GM19395 (cell line): ENCODE measurements around the gene AKAP7.
"Not testable (repeated sequence)": the region's sequence is repeated elsewhere in the genome, so short reads cannot be mapped to it uniquely, and the experiment has no call there.

Experiments
- ATAC-seq: cut with Tn5 transposase; IDR thresholded peaks from one replicate; pipeline ENCODE4 v1.9.1; 2021; ENCODE audit warnings: mild to moderate bottlenecking, moderate library complexity; ENCODE audit not compliant: unreplicated experiment

AKAP7 gene

DNA sequence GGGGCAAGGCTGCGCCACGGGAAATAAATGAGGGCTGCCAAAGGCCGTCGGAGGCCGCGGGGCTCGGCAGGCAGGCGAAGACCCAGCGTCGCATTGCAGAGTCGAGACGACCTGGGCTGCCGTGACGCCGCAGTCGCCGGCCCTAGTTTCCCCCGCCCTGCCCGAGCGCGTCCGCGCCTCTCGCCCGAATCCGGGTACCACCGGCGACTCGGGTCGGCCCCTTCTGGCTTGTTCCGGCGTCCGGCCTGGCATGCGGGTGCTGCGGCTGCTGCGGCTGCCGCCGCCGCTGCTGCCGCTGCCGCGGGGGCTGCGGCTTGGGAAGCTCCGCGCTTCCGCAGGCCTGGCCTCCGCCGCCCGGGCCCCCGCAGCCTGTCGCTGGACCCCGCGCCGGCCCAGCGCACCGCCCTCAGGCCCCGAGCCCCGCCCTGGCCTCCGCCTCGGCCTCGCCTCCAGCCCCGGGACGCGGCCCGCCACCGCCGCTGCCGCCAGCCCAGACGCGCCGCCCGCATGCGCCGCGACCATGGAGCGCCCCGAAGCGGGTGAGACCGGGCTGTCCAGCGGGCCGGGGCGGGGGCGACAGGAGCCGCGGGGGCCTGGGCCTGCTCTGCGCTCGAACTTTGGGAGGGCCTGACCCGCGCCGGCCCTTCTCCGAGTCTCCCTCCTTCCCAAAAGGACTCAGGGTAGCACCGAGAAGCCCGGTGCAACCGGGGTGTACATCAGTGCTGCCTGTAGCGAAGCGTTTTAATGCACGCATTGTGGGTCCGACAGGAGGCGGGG is at the start of gene AKAP7:
AKAP7 (plus strand) TSS at position 224 of the 777 bp plus-strand sequence; CDS start at position 521, 297 bp downstream.
- peak; percentile 85 for ATAC-seq

DNA sequence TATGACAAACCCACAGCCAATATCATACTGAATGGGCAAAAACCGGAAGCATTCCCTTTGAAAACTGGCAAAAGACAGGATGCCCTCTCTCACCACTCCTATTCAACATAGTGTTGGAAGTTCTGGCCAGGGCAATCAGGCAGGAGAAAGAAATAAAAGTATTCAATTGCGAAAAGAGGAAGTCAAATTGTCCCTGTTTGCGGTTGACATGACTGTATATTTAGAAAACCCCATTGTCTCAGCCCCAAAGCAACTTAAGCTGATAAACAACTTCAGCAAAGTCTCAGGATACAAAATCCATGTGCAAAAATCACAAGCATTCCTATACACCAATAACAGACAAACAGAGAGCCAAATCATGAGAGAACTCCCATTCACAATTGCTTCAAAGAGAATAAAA is 44.9 kb upstream of the AKAP7 start:
- ATAC-seq = not testable (repeated sequence)

DNA sequence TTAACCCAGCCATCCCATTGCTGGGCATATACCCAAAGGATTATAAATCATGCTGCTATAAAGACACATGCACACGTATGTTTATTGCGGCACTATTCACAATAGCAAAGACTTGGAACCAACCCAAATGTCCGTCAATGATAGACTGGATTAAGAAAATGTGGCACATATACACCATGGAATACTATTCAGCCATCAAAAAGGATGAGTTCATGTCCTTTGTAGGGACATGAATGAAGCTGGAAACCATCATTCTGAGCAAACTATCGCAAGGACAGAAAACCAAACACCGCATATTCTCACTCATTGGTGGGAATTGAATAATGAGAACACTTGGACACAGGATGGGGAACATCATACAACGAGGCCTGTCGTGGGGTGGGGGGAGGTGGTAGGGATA is 43.3 kb upstream of the AKAP7 start:
- not testable (repeated sequence) for ATAC-seq

- no peak for ATAC-seq
These were observed 41.9 kb upstream of the AKAP7 start for GRCh38 chr6:131093334-131093733.

- ATAC-seq = no peak
These were observed 38.5 kb upstream of the AKAP7 start for GRCh38 chr6:131096786-131097185.

GRCh38 chr6:131101911-131102680 is 33.2 kb upstream of the AKAP7 start:
- ATAC-seq = no peak

- ATAC-seq = no peak
These were observed 32.0 kb upstream of the AKAP7 start for GRCh38 chr6:131103296-131103695.

DNA sequence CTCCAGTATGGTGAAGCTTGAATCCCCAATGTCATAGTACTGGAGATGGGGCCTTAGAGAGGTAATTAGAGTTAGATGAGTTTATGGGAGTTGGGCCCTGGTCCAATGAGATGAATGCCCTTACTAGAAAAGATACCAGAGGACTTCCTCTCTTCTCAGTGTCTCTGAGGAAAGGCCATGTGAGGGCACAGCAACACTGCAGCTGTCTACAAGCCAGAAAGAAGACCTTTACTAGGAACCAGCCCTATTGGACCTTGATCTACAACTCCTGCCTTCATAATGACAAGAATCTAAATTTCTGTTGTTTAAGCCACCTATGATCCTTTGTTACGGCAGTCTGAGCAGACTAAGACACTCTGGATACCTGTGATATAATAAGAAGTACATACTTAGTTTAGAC is 31.4 kb upstream of the AKAP7 start:
- ATAC-seq = no peak

- no peak for ATAC-seq
These were observed 28.1 kb upstream of the AKAP7 start for GRCh38 chr6:131107151-131107550.

DNA sequence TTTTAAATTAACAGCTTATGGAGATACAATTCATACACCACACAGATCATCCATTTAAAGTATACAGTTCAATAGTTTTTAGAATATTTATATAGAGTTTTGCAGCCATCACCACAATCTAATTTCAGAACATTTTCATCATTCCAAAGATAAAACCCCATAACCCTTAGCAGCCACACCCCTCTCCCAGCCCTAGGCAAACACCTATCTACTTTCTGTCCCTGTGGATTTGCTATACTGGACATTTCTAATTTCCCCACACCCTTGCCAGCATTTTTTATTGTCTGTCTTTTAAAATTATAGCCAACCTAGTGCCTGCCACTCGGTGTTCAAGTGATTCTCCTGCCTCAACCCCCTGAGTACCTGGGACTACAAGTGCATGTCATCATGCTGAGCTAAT is 23.0 kb upstream of the AKAP7 start:
- no peak for ATAC-seq

GRCh38 chr6:131115651-131116050 is 19.6 kb upstream of the AKAP7 start:
- no peak for ATAC-seq

DNA sequence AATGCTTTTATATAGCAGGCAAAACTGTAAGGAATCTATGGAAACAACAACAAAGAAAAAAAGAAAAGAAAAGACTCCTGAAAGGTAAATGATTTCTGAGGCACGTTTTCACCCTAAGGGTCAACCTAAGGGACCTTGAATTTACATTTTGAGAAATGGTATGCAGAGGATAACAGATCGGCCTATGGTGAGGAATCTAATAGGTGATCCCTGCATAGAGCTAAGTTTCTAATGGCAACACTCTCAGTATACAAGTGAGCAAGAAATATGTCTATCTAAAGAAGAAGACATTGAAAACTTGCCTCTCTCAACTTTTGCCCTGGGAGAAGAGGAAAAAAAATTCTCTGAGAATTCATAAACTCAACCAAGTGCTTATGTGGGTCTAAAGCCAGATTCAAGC is 18.9 kb upstream of the AKAP7 start:
- peak; percentile 14 for ATAC-seq

- ATAC-seq = peak; percentile 62
These were observed 18.4 kb upstream of the AKAP7 start for GRCh38 chr6:131116755-131117360.

DNA sequence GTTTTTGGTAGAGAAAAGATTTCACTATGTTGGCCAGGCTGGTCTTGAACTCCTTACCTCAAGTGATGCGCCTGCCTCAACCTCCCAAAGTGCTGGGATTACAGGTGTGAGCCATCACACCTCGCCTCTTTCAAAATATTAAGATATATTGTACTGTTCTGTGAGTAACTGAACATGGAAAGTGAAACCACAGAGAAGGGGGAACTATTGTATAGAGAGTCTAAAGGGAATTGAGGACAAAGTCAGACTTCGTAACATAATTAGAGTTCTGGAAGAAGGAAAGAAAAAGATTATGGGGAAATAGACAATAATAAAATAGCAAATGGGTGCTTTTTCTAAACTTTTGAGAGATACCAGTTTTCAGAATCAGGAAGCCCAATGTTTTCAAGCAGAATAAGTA is 17.4 kb upstream of the AKAP7 start:
- no peak for ATAC-seq

GRCh38 chr6:131122007-131122406 is 13.3 kb upstream of the AKAP7 start:
- no peak for ATAC-seq

GRCh38 chr6:131122516-131122915 is 12.8 kb upstream of the AKAP7 start:
- no peak for ATAC-seq

- no peak for ATAC-seq
These were observed 10.8 kb upstream of the AKAP7 start for GRCh38 chr6:131124336-131125071.

DNA sequence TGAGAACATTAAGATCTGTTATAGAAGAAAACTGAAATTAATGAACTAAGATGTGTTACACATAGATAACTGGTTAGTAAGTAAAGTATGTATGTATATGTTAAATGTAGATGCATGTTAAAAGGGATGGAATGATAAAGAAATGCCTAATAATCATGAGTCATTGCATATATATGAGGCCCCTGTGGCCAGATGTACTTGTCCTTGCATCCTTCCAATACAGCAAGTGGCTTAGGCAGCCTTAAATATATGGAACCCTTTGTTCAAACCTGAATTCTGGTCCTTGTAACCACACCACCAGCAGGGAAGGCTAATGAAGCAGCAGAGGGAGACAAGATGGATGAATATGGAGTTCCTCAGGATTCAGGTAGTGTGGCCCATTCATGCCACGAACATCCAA is 9.8 kb upstream of the AKAP7 start:
- no peak for ATAC-seq

DNA sequence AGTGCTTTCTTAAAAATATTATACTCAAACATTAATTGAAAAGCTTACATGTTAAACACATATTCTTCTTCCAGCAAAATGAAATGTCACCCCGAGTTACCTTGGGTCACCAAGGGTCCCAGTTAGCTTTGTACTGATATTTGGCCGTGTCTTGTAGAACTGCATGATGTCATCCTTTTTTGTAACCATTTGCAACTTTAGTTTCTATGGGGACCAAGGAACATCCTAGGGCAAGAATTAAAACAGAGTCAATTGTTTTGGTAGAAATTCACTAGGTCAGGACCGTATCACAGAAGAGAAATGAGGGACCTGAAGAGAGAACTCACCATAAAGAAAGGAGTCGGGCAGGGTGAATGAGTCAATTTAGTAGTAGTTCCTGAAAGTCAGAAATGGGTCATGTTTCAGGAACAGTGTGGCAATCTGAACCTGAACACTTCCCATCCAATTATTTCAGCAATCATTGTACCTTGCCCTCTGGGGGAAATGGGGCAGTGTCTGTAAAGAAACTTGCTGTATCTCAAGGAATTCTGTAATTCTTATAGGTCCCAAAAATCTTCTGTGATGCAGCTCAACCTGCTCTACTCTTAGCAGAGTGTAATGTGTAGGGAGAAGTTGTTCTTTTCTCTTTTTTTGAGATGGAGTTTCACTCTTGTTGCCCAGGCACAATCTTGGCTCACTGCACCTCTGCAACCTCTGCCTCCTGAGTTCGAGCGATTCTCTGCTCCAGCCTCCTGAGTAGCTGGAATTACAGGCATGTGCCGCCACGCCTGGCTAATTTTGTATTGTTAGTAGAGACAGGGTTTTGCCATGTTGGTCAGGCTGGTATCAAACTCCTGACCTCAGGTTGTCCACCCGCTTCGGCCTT is 5.3 kb upstream of the AKAP7 start:
- ATAC-seq = no peak

DNA sequence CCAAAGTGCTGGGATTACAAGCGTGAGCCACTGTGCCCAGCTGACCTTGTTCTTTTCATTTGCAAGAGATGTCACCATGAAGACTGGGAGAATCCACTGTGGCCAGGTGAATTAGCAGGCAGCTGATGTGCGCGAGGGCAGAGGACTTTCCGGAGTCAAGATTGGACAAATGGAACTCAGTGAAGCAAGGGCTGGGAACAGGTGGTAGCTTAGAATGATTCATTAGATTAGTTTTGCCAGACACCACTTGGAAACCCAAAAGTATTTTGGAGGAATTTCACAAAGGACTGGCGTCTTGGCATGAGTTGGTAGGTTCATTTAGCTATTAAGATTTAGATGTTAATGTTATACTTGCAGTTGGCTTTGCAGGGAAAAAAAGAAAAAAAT is 4.7 kb upstream of the AKAP7 start:
- ATAC-seq = no peak
